CD14-positive monocyte (primary cell): ENCODE data around the gene LIMS2. TPM values are rescaled to one million over a fixed set of nuclear protein-coding genes. Genes with fewer than 3 reads are reported as not detected.

ENCODE experiments used
- DNase-seq, 3 donors: peaks; one replicate each; pipeline ENCODE4 v3.0.0-alpha.2; 2011 to 2022
- H2AFZ ChIP-seq: 2 replicates; pipeline ENCODE4 v1.6.0; 2012; ENCODE audit warnings: mild to moderate bottlenecking, low read depth, low read length, inconsistent platforms; ENCODE audit not compliant: insufficient read depth, poor library complexity, severe bottlenecking
- H3K27ac ChIP-seq, 2 donors: 1 replicate in 1 of 2; 2 replicates in 1 of 2; pipeline ENCODE4 v1.5.1; 2012 to 2013; ENCODE audit warnings: low read length in 2 of 2, control low read depth in 1 of 2, inconsistent platforms in 1 of 2, low read depth in 1 of 2, mild to moderate bottlenecking in 1 of 2
- H3K27me3 ChIP-seq, 2 donors: one replicate each; pipeline versions ENCODE4 v1.6.0 to v1.6.1; 2011 to 2013; ENCODE audit warnings: low read length in 2 of 2; ENCODE audit not compliant: control insufficient read depth in 2 of 2, insufficient read depth in 2 of 2
- H3K36me3 ChIP-seq, 2 donors: replicated peaks in 1 of 2; 1 replicate in 1 of 2; 2 replicates in 1 of 2; pipeline versions ENCODE4 v1.5.1 to v1.6.1; 2012 to 2013; ENCODE audit warnings: low read length in 2 of 2, control low read depth in 1 of 2, inconsistent platforms in 1 of 2, mild to moderate bottlenecking in 1 of 2; ENCODE audit not compliant: insufficient read depth in 2 of 2, control insufficient read depth in 1 of 2
- H3K4me1 ChIP-seq, 2 donors: 1 replicate in 1 of 2; 2 replicates in 1 of 2; pipeline versions ENCODE4 v1.5.1 to v1.6.1; 2012 to 2013; ENCODE audit warnings: low read length in 2 of 2, control low read depth in 1 of 2, inconsistent platforms in 1 of 2, mild to moderate bottlenecking in 1 of 2, moderate library complexity in 1 of 2; ENCODE audit not compliant: insufficient read depth in 2 of 2, control insufficient read depth in 1 of 2
- H3K4me2 ChIP-seq: replicated peaks from 2 replicates; pipeline ENCODE3; 2012; ENCODE audit warnings: low read length, moderate library complexity, mild to moderate bottlenecking; ENCODE audit not compliant: poor library complexity, severe bottlenecking; ENCODE audit errors: extremely low read depth
- H3K4me3 ChIP-seq, 3 experiments: fragments of 200-600 bp in 1 of 3; sonication (generic) in 1 of 3; replicated peaks in 1 of 3; 1 replicate in 2 of 3; 2 replicates in 1 of 3; pipeline ENCODE4 v1.5.1; 2011 to 2013; ENCODE audit warnings: low read length in 3 of 3, mild to moderate bottlenecking in 3 of 3, control low read depth in 2 of 3, low read depth in 2 of 3, inconsistent platforms in 1 of 3, moderate library complexity in 1 of 3
- H3K79me2 ChIP-seq: 2 replicates; pipeline ENCODE4 v1.6.0; 2012; ENCODE audit warnings: mild to moderate bottlenecking, control low read depth, inconsistent platforms, low read length, moderate library complexity; ENCODE audit not compliant: insufficient read depth
- H3K9ac ChIP-seq: 2 replicates; pipeline ENCODE4 v1.6.0; 2017; ENCODE audit warnings: low read length, mild to moderate bottlenecking; ENCODE audit not compliant: insufficient read depth, poor library complexity, severe bottlenecking
- H3K9me3 ChIP-seq, 2 donors: replicated peaks in 1 of 2; 1 replicate in 1 of 2; 2 replicates in 1 of 2; pipeline versions ENCODE4 v1.5.1 to v1.6.1; 2012 to 2013; ENCODE audit warnings: low read length in 2 of 2, control low read depth in 1 of 2; ENCODE audit not compliant: control insufficient read depth in 1 of 2, insufficient read depth in 1 of 2
- H4K20me1 ChIP-seq: 2 replicates; pipeline ENCODE4 v1.6.0; 2012; ENCODE audit warnings: mild to moderate bottlenecking, low read length, control low read depth, moderate library complexity; ENCODE audit not compliant: insufficient read depth
- H3K27ac Mint-ChIP-seq, 7 donors: one replicate each; pipeline ENCODE4 v1.8.0; 2020; ENCODE audit warnings: mild to moderate bottlenecking in 7 of 7, mixed read lengths in 7 of 7, moderate library complexity in 6 of 7, inconsistent platforms in 2 of 7
- H3K27me3 Mint-ChIP-seq, 3 donors: one replicate each; pipeline ENCODE4 v1.8.0; 2021 to 2022; ENCODE audit warnings: low read depth in 3 of 3, mild to moderate bottlenecking in 3 of 3, mixed read lengths in 3 of 3, moderate library complexity in 3 of 3, inconsistent platforms in 1 of 3
- H3K36me3 Mint-ChIP-seq, 2 donors: one replicate each; pipeline ENCODE4 v1.8.0; 2020; ENCODE audit warnings: mixed read lengths in 2 of 2, inconsistent platforms in 1 of 2, mild to moderate bottlenecking in 1 of 2
- H3K4me1 Mint-ChIP-seq: one replicate; pipeline ENCODE4 v1.8.0; 2020; ENCODE audit warnings: mild to moderate bottlenecking, mixed read lengths
- H3K4me3 Mint-ChIP-seq, 2 donors: one replicate each; pipeline ENCODE4 v1.8.0; 2020; ENCODE audit warnings: mild to moderate bottlenecking in 2 of 2, mixed read lengths in 2 of 2, moderate library complexity in 1 of 2
- H3K9me3 Mint-ChIP-seq, 7 donors: one replicate each; pipeline ENCODE4 v1.8.0; 2020 to 2022; ENCODE audit warnings: mixed read lengths in 7 of 7, mild to moderate bottlenecking in 6 of 7, moderate library complexity in 6 of 7, inconsistent platforms in 2 of 7
- WGBS: methylation state at CpG from one replicate; pipeline ENCODE4 v1.1.5; 2013; ENCODE audit warnings: missing lambda C conversion rate; ENCODE audit not compliant: insufficient coverage; 5-methylcytosine and 5-hydroxymethylcytosine counted together
- intact Hi-C, 2 donors: fragments of 100-400 bp; cut with micrococcal nuclease; formaldehyde crosslinking; loops; one replicate each; pipeline versions ENCODE4 v1.15.0 to v1.15.1; 2023
- polyA plus RNA-seq, 3 donors: library from polyadenylated mRNA; depleted of rRNA in 1 of 3; unstranded in 2 of 3; stranded (reverse) in 1 of 3; fragments of 300-500 nt in 2 of 3; fragments of >200 nt in 1 of 3; fragmentation: Illumina TruSeq in 2 of 3; gene quantifications; 1 replicate in 2 of 3; 2 replicates in 1 of 3; pipeline ENCODE4 v1.2.3, GENCODE V29; 2012 to 2021
- TF ChIP-seq, protein P1 (sequence below): fragments of 200-600 bp; IDR thresholded peaks from one replicate; pipeline ENCODE4 v1.8.0; 2022; ENCODE audit warnings: antibody characterized with exemption, mild to moderate bottlenecking

Gene LIMS2
- polyA plus RNA-seq, 3 donors: 0.13 to 1.3 (median 0.23) TPM

DNA sequence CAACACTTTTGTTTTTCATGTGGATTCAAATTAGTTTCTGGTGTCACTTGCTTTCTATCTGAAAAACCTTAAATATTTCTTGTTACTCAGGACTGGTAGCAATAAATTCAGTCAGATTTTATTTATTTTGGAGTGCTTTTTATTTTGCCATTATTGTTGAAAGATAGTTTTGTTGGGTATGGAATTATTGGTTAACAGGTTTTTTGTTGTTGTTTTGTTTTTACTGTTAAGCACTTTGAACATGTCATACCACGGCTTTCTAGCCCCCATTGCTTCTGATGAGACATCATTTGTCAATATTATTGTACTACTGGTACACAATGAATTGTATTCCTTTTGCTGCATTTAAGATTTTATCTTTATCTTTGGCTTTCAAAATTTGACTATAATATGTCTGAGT lies 13.1 kb upstream of the LIMS2 start:
- Histone ChIP-seq H3K9me3 (peaks cover 17 to 30% of the 10 kb centered on the region in 2 donors), H3K27ac (no peak overlapping the region), H3K9ac (no peak overlapping the region), H3K79me2 (no peaks in the 10 kb centered on the region), H2AFZ (no peak overlapping the region), H3K36me3 (no peaks in the 10 kb centered on the region), H3K4me2 (no peak overlapping the region), H4K20me1 (no peaks in the 10 kb centered on the region), H3K27me3 (no peaks in the 10 kb centered on the region), H3K4me3 (no peak overlapping the region), H3K4me1 (no peaks in the 10 kb centered on the region)
- Mint-ChIP-seq H3K9me3 (peaks cover 13 to 38% (median 28%) of the 10 kb centered on the region in 7 donors), H3K27me3 (peaks cover 3 to 10% (median 6%) of the 10 kb centered on the region in 3 donors), H3K4me3 (no peak overlapping the region), H3K36me3 (peaks cover 0 to 2% of the 10 kb centered on the region in 2 donors), H3K27ac (no peak overlapping the region), H3K4me1 (no peaks in the 10 kb centered on the region)
- WGBS: no CpG with 5 or more reads among the region's 1 CpG
- TF ChIP-seq, protein P1, sequence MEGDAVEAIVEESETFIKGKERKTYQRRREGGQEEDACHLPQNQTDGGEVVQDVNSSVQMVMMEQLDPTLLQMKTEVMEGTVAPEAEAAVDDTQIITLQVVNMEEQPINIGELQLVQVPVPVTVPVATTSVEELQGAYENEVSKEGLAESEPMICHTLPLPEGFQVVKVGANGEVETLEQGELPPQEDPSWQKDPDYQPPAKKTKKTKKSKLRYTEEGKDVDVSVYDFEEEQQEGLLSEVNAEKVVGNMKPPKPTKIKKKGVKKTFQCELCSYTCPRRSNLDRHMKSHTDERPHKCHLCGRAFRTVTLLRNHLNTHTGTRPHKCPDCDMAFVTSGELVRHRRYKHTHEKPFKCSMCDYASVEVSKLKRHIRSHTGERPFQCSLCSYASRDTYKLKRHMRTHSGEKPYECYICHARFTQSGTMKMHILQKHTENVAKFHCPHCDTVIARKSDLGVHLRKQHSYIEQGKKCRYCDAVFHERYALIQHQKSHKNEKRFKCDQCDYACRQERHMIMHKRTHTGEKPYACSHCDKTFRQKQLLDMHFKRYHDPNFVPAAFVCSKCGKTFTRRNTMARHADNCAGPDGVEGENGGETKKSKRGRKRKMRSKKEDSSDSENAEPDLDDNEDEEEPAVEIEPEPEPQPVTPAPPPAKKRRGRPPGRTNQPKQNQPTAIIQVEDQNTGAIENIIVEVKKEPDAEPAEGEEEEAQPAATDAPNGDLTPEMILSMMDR: no peak
- intact Hi-C loops: no loop called here
- DNase-seq: no peak

DNA sequence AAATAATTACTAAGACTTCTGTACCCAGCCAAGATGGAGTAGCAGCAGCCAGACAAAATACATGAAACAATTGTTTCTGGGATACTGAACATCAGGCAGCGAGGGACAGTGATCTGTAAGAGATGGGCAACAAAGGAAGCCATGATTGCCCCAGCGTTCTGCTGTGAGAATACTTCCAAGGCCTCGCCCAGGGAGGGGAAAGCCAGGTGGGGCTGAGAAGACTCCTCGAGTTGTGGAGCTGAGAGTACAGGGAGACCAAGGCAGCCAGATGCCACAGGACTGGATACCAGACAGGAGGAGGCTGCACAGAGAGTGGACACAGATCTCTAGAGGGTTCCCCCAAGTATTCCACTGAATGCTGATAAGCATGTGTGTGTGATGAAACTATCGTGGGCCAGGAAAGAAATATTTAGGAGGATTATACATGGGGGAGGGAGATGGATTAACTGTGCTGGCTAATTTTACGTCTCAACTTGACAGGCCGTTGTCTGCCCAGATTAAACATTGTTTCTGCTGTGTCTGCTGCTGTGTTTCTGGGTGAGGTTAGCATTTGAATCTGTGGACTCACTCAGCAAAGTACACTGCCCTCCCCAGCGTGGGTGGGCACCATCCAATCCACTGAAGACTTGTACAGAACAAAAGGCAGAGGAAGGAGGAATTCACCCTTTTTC lies 10.2 kb upstream of the LIMS2 start:
- Mint-ChIP-seq H3K4me1 (peaks cover 10% of the 10 kb centered on the region), H3K9me3 (peaks cover 2 to 22% (median 17%) of the 10 kb centered on the region in 7 donors), H3K27ac (no peak overlapping the region), H3K4me3 (no peak overlapping the region), H3K27me3 (peaks cover 17 to 18% (median 17%) of the 10 kb centered on the region in 3 donors), H3K36me3 (no peaks in the 10 kb centered on the region)
- Histone ChIP-seq H3K36me3 (no peaks in the 10 kb centered on the region), H2AFZ (no peak overlapping the region), H3K9ac (no peak overlapping the region), H3K27ac (no peak overlapping the region), H3K4me1 (no peaks in the 10 kb centered on the region), H3K4me3 (no peak overlapping the region), H3K79me2 (no peaks in the 10 kb centered on the region), H4K20me1 (no peaks in the 10 kb centered on the region), H3K4me2 (no peak overlapping the region), H3K27me3 (peaks cover 0 to 13% of the 10 kb centered on the region in 2 donors), H3K9me3 (peaks cover 9 to 18% of the 10 kb centered on the region in 2 donors)
- 96% methylated on average over 6 of the region's 8 CpGs for WGBS
- no peak for DNase-seq
- TF ChIP-seq, protein P1: no peak
- intact Hi-C loops: no loop called here
